HepG2 (cell line): Measurements from ENCODE around the gene TCFL5. TPM values are rescaled to one million over a fixed set of nuclear protein-coding genes. Genes with fewer than 3 reads are reported as not detected.

Experiments
- CEBPB ChIP-seq: IDR thresholded peaks from 2 replicates; pipeline ENCODE4 v1.6.1; 2011; ENCODE audit warnings: low read depth, low read length, improper control_type of control experiment, borderline replicate concordance
- CHD2 ChIP-seq: IDR thresholded peaks from 2 replicates; pipeline ENCODE4 v1.6.1; 2011; ENCODE audit warnings: low read depth, low read length, improper control_type of control experiment
- CREBL2 ChIP-seq: sonication (generic); formaldehyde crosslinking; IDR thresholded peaks from 2 replicates; pipeline ENCODE4 v1.8.1; 2023; ENCODE audit warnings: missing genetic modification reagents, mild to moderate bottlenecking, borderline replicate concordance
- GPBP1L1 ChIP-seq: sonication (generic); formaldehyde crosslinking; IDR thresholded peaks from 2 replicates; pipeline ENCODE4 v1.5.0; 2020; ENCODE audit warnings: mild to moderate bottlenecking, missing genetic modification reagents
- KLF11 ChIP-seq: IDR thresholded peaks from 2 replicates; pipeline ENCODE4 v1.6.1; 2016; ENCODE audit warnings: missing compliant biosample characterization
- NBN ChIP-seq: fragments of 450-650 bp; conservative IDR thresholded peaks from 2 replicates; pipeline ENCODE4 v1.6.1; 2017
- PBX3 ChIP-seq: sonication (generic); formaldehyde crosslinking; IDR thresholded peaks from 2 replicates; pipeline ENCODE4 v1.8.1; 2023; ENCODE audit warnings: missing genetic modification reagents, inconsistent platforms, borderline replicate concordance
- RFX1 ChIP-seq: fragments of 450-650 bp; IDR thresholded peaks from 2 replicates; pipeline ENCODE4 v1.6.1; 2017
- SMAD1 ChIP-seq: sonication (generic); formaldehyde crosslinking; IDR thresholded peaks from 2 replicates; pipeline ENCODE4 v1.4.0; 2020; ENCODE audit warnings: missing genetic modification reagents, low read depth, mild to moderate bottlenecking, borderline replicate concordance
- SNAPC2 ChIP-seq: sonication (generic); formaldehyde crosslinking; IDR thresholded peaks from 2 replicates; pipeline ENCODE4 v1.8.1; 2022; ENCODE audit warnings: mild to moderate bottlenecking, missing genetic modification reagents
- SP140L ChIP-seq: sonication (generic); formaldehyde crosslinking; IDR thresholded peaks from 2 replicates; pipeline ENCODE4 v1.4.0; 2020; ENCODE audit warnings: missing genetic modification reagents, borderline replicate concordance
- ZNF30 ChIP-seq: sonication (generic); formaldehyde crosslinking; IDR thresholded peaks from 2 replicates; pipeline ENCODE4 v1.5.0; 2020; ENCODE audit warnings: mild to moderate bottlenecking, missing genetic modification reagents
- ZNF331 ChIP-seq: sonication (generic); formaldehyde crosslinking; IDR thresholded peaks from 2 replicates; pipeline ENCODE4 v1.4.0; 2020; ENCODE audit warnings: missing genetic modification reagents
- ZNF572 ChIP-seq: sonication (generic); formaldehyde crosslinking; IDR thresholded peaks from 2 replicates; pipeline ENCODE4 v1.5.1; 2020; ENCODE audit warnings: mild to moderate bottlenecking, missing genetic modification reagents
- ZNF644 ChIP-seq: IDR thresholded peaks from 2 replicates; pipeline ENCODE4 v1.6.1; 2016; ENCODE audit warnings: low read depth
- ZNF678 ChIP-seq: sonication (generic); formaldehyde crosslinking; IDR thresholded peaks from 2 replicates; pipeline ENCODE4 v1.4.0; 2020; ENCODE audit warnings: mild to moderate bottlenecking, missing genetic modification reagents
- ZNF790 ChIP-seq: sonication (generic); formaldehyde crosslinking; IDR thresholded peaks from 2 replicates; pipeline ENCODE4 v1.8.0; 2022; ENCODE audit warnings: missing genetic modification reagents, mild to moderate bottlenecking, borderline replicate concordance
- ZNF839 ChIP-seq: sonication (generic); formaldehyde crosslinking; IDR thresholded peaks from 2 replicates; pipeline ENCODE4 v1.4.0; 2020; ENCODE audit warnings: missing genetic modification reagents, mild to moderate bottlenecking, borderline replicate concordance
- ZSCAN22 ChIP-seq: sonication (generic); formaldehyde crosslinking; IDR thresholded peaks from 2 replicates; pipeline ENCODE4 v1.4.0; 2020; ENCODE audit warnings: mild to moderate bottlenecking, missing genetic modification reagents
- polyA plus RNA-seq, 8 experiments: library from polyadenylated mRNA; depleted of rRNA in 3 of 8; stranded (reverse) in 7 of 8; unstranded in 1 of 8; fragments of >200 nt; fragmentation: Illumina TruSeq in 4 of 8; extraction: Trizol in 4 of 8; gene quantifications; 2 replicates each; pipeline versions ENCODE4 v1.2.1 to v1.2.3, GENCODE V29; 2011 to 2016; ENCODE audit warnings: low read depth in 4 of 8, missing spikeins in 1 of 8, mixed read lengths in 1 of 8; ENCODE audit not compliant: insufficient read depth in 1 of 8
- total RNA-seq, 5 experiments: library from RNA; depleted of rRNA; stranded (reverse); fragments of >200 nt; fragmentation: Illumina TruSeq; extraction: Trizol; gene quantifications; 2 replicates each; pipeline ENCODE4 v1.2.3, GENCODE V29; 2016; ENCODE audit warnings: low read depth in 1 of 5
- TF ChIP-seq, protein P1 (sequence below): sonication (generic); formaldehyde crosslinking; IDR thresholded peaks from 2 replicates; pipeline ENCODE4 v1.4.0; 2020; ENCODE audit warnings: missing genetic modification reagents, borderline replicate concordance
- TF ChIP-seq, protein P2 (sequence below): IDR thresholded peaks from 2 replicates; pipeline ENCODE4 v1.6.1; 2016; ENCODE audit warnings: missing compliant biosample characterization, missing genetic modification reagents, borderline replicate concordance

TCFL5 gene
- total and polyA plus RNA-seq, 2 of the 13 experiments (the other 11 are each of a cell fraction or from before 2014, with no cell fraction given) = 14.8 to 20.0 TPM

- no peak for TF ChIP-seq ZNF839 (CRISPR knock-in tag)
- TF ChIP-seq ZNF678 (CRISPR knock-in tag) = no peak
- TF ChIP-seq ZNF331 (CRISPR knock-in tag) = peak; percentile 95
- peak; percentile 48; the same call in 1 of the 2 replicates for TF ChIP-seq SNAPC2 (CRISPR knock-in tag)
- TF ChIP-seq, protein P1, sequence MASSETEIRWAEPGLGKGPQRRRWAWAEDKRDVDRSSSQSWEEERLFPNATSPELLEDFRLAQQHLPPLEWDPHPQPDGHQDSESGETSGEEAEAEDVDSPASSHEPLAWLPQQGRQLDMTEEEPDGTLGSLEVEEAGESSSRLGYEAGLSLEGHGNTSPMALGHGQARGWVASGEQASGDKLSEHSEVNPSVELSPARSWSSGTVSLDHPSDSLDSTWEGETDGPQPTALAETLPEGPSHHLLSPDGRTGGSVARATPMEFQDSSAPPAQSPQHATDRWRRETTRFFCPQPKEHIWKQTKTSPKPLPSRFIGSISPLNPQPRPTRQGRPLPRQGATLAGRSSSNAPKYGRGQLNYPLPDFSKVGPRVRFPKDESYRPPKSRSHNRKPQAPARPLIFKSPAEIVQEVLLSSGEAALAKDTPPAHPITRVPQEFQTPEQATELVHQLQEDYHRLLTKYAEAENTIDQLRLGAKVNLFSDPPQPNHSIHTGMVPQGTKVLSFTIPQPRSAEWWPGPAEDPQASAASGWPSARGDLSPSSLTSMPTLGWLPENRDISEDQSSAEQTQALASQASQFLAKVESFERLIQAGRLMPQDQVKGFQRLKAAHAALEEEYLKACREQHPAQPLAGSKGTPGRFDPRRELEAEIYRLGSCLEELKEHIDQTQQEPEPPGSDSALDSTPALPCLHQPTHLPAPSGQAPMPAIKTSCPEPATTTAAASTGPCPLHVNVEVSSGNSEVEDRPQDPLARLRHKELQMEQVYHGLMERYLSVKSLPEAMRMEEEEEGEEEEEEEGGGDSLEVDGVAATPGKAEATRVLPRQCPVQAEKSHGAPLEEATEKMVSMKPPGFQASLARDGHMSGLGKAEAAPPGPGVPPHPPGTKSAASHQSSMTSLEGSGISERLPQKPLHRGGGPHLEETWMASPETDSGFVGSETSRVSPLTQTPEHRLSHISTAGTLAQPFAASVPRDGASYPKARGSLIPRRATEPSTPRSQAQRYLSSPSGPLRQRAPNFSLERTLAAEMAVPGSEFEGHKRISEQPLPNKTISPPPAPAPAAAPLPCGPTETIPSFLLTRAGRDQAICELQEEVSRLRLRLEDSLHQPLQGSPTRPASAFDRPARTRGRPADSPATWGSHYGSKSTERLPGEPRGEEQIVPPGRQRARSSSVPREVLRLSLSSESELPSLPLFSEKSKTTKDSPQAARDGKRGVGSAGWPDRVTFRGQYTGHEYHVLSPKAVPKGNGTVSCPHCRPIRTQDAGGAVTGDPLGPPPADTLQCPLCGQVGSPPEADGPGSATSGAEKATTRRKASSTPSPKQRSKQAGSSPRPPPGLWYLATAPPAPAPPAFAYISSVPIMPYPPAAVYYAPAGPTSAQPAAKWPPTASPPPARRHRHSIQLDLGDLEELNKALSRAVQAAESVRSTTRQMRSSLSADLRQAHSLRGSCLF (CRISPR knock-in tag) = 0 out of 2 replicates have a peak, but pooled peaks have one; percentile 24
- TF ChIP-seq ZNF572 (CRISPR knock-in tag) = no peak
- peak; percentile 62; the same call in 1 of the 2 replicates for TF ChIP-seq ZNF644 (CRISPR knock-in tag)
- TF ChIP-seq CREBL2 (CRISPR knock-in tag) = peak; percentile 25; the same call in 1 of the 2 replicates
- no peak for TF ChIP-seq CHD2
- TF ChIP-seq CEBPB = peak; percentile 67; the same call in 1 of the 2 replicates
- TF ChIP-seq, protein P2, sequence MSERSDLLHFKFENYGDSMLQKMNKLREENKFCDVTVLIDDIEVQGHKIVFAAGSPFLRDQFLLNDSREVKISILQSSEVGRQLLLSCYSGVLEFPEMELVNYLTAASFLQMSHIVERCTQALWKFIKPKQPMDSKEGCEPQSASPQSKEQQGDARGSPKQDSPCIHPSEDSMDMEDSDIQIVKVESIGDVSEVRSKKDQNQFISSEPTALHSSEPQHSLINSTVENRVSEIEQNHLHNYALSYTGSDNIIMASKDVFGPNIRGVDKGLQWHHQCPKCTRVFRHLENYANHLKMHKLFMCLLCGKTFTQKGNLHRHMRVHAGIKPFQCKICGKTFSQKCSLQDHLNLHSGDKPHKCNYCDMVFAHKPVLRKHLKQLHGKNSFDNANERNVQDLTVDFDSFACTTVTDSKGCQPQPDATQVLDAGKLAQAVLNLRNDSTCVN = peak; percentile 59; the same call in 1 of the 2 replicates
- peak; percentile 24; the same call in 1 of the 2 replicates for TF ChIP-seq SMAD1 (CRISPR knock-in tag)
- peak; percentile 57; the same call in 1 of the 2 replicates for TF ChIP-seq ZSCAN22 (CRISPR knock-in tag)
- peak; percentile 79; the same call in 1 of the 2 replicates for TF ChIP-seq SP140L (CRISPR knock-in tag)
- TF ChIP-seq RFX1 = no peak
- peak; percentile 37; the same call in 1 of the 2 replicates for TF ChIP-seq ZNF790
- TF ChIP-seq PBX3 (CRISPR knock-in tag) = no peak
- TF ChIP-seq NBN = no peak
- TF ChIP-seq GPBP1L1 (CRISPR knock-in tag) = no peak
- peak; percentile 67; the same call in 1 of the 2 replicates for TF ChIP-seq KLF11 (CRISPR knock-in tag)
- no peak for TF ChIP-seq ZNF30 (CRISPR knock-in tag)
Measured at GRCh38 chr20:62822788-62823651, 38.6 kb downstream of the TCFL5 start (continued).
